Measurements from ENCODE around the gene EFCAB11.

Gene EFCAB11

DNA sequence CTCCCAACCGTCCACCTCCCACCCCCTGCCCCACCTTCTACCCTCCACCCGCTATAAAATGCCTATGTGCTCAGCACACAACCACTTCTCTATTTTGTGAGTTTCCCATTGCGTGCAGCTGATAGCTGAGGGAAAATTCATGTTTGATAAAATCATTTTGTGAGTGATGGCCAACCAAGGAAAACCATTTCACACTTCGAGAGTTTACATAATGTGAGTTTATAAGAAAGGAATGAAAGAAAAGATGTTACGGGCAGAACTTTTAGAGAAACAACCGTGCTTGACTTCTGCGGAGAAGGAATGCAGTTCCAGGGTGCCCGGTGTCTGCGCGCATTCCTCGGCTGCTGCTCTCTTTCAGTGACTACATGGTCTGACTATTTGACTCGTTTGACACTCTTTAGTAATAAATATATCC lies 140.9 kb downstream of the EFCAB11 start:
- DNase-seq (ENCODE audit: low spot score) = peak; percentile 65

DNA sequence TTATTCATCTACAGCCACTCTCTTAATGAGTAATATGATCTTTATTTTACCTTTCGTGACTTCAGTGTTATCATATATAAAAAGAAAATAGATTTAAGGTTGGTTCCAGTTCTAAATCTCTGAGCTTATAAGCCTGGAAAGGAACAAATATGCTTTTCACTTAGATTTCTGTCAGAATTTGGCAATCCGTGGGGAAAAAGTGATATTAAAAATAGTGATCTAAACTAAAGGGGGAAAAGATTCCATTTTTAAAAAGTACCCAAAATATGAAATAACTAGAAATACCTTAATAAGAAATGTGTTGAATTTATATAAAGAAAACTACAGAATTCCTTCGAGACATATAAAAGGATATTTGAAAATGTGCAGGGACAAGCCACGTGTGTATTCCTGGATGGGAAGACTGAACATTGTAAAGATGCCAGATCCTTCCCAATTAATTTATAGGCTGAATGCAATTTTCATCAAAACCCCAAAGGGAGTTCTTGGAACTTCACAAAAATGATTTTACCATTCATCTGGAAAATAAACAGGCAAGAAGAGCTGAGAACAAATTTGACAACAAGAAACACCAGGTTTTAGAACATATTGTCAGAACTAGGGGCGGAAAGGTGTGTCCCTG lies 142.5 kb downstream of the EFCAB11 start:
- no peak for DNase-seq (ENCODE audit: low spot score)

GRCh38 chr14:89810101-89810500 lies 144.4 kb downstream of the EFCAB11 start:
- DNase-seq (ENCODE audit: low spot score) = peak; percentile 20

- DNase-seq (ENCODE audit: low spot score) = no peak
Observed at GRCh38 chr14:89807892-89808291, 146.6 kb downstream of the EFCAB11 start.

- DNase-seq (ENCODE audit: low spot score) = no peak
Observed at GRCh38 chr14:89807151-89807550, 147.4 kb downstream of the EFCAB11 start.

- no peak for DNase-seq (ENCODE audit: low spot score)
Observed at GRCh38 chr14:89806451-89806850, 148.1 kb downstream of the EFCAB11 start.

GRCh38 chr14:89805501-89805900 lies 149.0 kb downstream of the EFCAB11 start:
- DNase-seq (ENCODE audit: low spot score) = no peak

GRCh38 chr14:89803542-89803941 lies 151.0 kb downstream of the EFCAB11 start:
- no peak for DNase-seq (ENCODE audit: low spot score)

GRCh38 chr14:89801136-89801535 lies 153.4 kb downstream of the EFCAB11 start:
- DNase-seq (ENCODE audit: low spot score) = no peak

DNA sequence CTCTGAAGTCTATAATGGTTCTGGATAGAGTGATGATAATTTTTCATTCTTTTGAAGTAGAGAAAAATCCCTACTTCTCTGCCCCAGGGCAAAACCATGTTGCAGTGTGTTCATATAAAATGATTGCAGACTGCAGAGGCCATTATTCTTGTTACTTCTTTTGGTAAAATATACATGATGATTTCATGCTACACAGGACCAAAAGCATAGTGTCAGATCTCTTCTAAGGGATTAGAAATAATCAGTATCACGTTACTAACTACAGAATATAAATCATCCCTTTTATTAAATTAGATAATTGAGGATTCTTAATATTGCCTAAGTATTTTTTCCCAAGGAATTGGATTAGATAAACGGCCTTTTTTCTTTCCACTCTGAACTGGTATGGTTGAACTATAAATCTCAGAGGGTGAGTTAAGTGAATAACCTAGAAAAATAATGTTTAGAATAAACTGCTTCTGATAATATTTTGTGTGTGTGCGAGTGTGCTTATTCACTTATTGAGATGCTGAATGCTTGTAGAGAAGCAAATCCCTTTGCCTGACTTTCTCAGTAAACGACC lies 156.2 kb downstream of the EFCAB11 start:
- no peak for DNase-seq (ENCODE audit: low spot score)

DNA sequence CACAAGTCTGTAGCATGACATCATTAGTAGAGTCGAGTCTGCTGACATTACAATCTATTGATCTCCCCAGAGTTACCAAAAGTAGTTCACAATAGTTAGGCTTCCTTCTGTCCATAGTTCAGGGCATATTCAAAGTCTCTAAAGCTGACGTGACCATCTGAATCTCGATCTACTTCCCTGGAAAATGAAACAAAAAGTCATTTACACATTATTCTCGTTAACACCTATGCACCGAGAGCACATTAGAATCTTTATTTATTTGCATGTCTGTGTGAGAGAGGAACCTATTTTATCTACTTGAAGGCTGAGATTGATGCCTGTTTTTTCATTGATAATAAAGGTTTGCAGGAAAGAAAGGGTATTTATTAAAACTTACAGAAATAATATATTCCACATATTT lies 157.4 kb downstream of the EFCAB11 start:
- no peak for DNase-seq (ENCODE audit: low spot score)

DNA sequence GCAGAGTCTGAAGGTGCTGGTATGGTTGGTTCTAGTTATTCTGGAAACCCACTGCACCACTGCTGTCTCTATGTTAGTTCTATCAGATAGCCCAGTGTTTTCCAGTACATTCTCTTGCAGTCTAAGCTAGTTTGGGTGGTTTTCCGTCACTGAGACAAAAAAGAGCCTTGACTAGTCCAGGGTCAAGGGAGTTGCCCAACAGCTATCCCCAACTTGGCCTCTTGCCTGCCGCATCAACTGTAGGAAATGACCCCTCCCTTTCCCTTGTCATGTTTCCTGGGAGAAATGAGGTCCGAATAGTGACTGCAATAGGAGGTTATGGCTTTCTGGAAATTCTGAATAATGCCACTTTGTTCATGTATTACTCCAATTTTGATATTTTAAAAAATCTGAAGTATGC lies 160.4 kb downstream of the EFCAB11 start:
- no peak for DNase-seq (ENCODE audit: low spot score)

- DNase-seq (ENCODE audit: low spot score) = no peak
Observed at GRCh38 chr14:89793367-89793716, 161.2 kb downstream of the EFCAB11 start.

DNA sequence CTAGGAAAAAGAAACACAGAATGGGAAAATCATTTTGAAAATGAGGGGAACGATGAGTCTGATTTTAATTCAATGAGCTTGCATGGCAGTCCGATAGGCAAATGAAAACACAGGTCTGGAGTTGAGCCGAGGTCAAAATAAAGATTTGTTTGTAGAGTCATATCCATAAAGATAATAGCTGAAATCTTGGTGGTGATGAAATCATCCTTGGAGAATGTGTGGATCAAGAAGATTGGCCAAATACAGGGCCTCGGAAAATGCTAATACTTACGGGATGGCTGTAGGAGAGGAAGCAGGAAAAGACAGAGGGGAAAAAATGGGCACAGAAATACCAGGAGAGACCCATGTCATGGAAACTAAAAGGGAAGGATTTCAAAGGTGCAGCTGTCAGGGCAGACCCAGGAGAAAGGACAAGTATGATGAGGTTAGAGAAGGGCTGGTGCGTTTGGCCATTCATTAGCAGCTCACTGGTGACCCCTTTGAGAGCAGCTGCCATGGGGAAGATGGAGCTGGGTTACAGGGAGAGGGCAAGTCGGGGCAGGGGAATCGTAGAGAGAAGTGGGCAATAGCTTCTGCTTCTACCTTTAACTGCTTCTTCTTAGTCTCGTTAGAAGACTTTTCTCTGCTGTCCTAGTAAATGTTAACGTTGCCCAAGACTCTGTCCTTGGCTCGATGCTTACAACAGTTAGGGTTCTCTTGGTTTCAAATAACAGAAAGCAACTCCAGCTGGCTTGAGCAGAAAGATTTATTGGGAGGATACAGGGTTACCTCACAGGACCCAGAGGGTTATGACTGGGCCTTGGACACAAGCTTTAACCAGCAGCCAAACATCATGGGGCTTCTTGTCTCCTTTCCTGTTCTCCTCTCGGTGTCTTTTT lies 161.8 kb downstream of the EFCAB11 start:
- no peak for DNase-seq (ENCODE audit: low spot score)

DNA sequence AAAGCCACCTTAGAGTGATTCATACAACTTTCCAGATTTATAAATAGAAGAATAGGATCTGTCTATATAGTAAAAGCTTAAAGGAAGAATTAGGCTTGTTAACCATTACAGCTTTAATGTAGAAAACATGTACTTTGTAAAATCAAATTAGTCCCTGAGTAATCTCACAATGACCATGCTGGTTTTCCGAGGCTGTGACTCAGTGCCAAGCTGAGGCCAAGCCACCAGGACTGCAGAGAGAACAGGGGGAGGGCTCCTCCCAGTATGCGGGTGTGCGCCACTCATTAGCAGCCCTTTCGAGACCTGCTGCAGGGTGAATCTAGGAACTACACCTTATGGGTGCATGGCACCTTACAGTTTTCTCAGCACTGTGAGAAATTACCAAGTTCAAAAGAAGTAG lies 167.0 kb downstream of the EFCAB11 start:
- DNase-seq (ENCODE audit: low spot score) = no peak

DNA sequence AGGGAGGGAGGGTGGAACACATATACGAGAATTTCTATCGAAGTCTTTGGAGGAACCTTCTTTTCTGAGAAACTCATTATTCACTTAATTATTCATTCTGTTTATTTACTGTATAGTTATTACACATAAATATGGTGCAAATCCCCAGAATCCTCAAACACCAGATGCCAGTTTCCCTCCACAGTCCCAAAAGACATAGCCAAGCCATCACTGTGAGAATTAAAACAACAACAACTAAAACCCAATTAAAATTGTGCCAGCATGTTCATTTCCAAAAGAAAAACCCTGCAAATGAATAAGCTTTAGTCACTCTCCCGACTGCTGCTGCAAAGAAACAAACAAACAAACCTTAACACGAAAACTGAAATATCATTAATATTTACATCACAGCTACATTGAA lies 173.5 kb downstream of the EFCAB11 start:
- no peak for DNase-seq (ENCODE audit: low spot score)

DNA sequence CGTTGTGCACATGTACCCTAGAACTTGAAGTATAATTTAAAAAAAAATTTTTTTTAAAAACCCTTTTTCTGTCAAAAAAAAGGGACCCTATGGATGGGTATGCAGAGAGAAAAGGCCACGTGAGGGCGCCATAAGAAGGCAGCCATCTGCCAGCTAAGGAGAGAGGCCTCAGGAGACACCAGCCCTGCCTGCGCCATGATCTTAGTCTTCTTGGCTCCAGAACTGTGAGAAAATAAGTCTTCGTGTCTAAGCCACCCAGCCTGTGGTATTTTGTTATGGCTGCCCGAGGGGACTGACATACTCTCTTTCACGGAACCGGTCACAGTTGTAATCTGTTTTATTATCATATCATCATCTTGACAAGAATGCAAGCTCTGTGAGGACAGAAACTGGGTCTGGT lies 174.8 kb downstream of the EFCAB11 start:
- no peak for DNase-seq (ENCODE audit: low spot score)

DNA sequence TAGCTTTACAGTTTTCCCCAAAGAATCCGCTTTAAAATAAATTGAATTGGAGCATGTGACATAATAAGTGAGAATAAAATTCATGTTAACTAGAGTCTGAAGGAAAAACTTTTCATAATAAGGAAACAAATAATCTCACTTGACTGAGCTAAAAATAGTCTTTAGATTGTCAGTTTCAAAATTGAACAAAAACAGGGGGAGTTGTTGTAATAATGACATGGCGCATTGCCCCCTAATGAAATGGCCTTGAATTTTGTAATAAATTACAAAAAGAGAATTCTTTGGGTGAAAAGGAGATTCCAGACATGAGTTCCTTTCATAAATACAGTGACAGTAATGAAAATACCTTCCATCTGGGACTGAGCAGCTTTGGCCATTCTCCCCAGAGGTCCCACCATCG lies 178.6 kb downstream of the EFCAB11 start:
- DNase-seq (ENCODE audit: low spot score) = no peak

- DNase-seq (ENCODE audit: low spot score) = no peak
Observed at GRCh38 chr14:89775151-89775550, 179.4 kb downstream of the EFCAB11 start.

GRCh38 chr14:89773644-89774316 lies 180.8 kb downstream of the EFCAB11 start:
- no peak for DNase-seq (ENCODE audit: low spot score)

GRCh38 chr14:89773151-89773550 lies 181.4 kb downstream of the EFCAB11 start:
- no peak for DNase-seq (ENCODE audit: low spot score)

GRCh38 chr14:89771251-89771650 lies 183.3 kb downstream of the EFCAB11 start:
- DNase-seq (ENCODE audit: low spot score) = no peak

GRCh38 chr14:89767861-89768268 lies 186.7 kb downstream of the EFCAB11 start:
- peak; percentile 51 for DNase-seq (ENCODE audit: low spot score)

All from AG08395 (cell line).